HUES48 (cell line): Measurements from ENCODE around the gene UXS1.

Experiments
- H3K27ac ChIP-seq: one replicate; pipeline ENCODE4 v1.7.0; 2013; ENCODE audit warnings: low read depth, low read length, inconsistent platforms
- H3K27me3 ChIP-seq: 2 replicates; pipeline ENCODE4 v1.6.1; 2013; ENCODE audit warnings: mild to moderate bottlenecking, low read length; ENCODE audit not compliant: control insufficient read depth, insufficient read depth
- H3K36me3 ChIP-seq: 2 replicates; pipeline ENCODE4 v1.6.1; 2013; ENCODE audit warnings: low read length; ENCODE audit not compliant: control insufficient read depth, insufficient read depth
- H3K4me1 ChIP-seq: 2 replicates; pipeline ENCODE4 v1.6.1; 2013; ENCODE audit warnings: mild to moderate bottlenecking, low read length; ENCODE audit not compliant: control insufficient read depth, insufficient read depth
- H3K4me3 ChIP-seq: 2 replicates; pipeline ENCODE4 v1.5.1; 2013; ENCODE audit warnings: mild to moderate bottlenecking, low read depth, low read length
- H3K9ac ChIP-seq: 2 replicates; pipeline ENCODE4 v1.6.1; 2013; ENCODE audit warnings: mild to moderate bottlenecking, low read depth, low read length, moderate library complexity
- H3K9me3 ChIP-seq: 2 replicates; pipeline ENCODE4 v1.6.1; 2013; ENCODE audit warnings: low read length; ENCODE audit not compliant: control insufficient read depth, insufficient read depth

The UXS1 gene

GRCh38 chr2:106189325-106189724 is 4.8 kb downstream of the UXS1 start:
- H3K4me3 ChIP-seq = no peak overlapping the region
- H3K36me3 ChIP-seq = peaks cover 15% of the 10 kb centered on the region; the same call in 1 of the 2 replicates
- H3K4me1 ChIP-seq = peaks cover 41% of the 10 kb centered on the region
- no peak overlapping the region for H3K9ac ChIP-seq
- no peaks in the 10 kb centered on the region for H3K9me3 ChIP-seq
- no peaks in the 10 kb centered on the region for H3K27me3 ChIP-seq
- H3K27ac ChIP-seq = no peak overlapping the region

DNA sequence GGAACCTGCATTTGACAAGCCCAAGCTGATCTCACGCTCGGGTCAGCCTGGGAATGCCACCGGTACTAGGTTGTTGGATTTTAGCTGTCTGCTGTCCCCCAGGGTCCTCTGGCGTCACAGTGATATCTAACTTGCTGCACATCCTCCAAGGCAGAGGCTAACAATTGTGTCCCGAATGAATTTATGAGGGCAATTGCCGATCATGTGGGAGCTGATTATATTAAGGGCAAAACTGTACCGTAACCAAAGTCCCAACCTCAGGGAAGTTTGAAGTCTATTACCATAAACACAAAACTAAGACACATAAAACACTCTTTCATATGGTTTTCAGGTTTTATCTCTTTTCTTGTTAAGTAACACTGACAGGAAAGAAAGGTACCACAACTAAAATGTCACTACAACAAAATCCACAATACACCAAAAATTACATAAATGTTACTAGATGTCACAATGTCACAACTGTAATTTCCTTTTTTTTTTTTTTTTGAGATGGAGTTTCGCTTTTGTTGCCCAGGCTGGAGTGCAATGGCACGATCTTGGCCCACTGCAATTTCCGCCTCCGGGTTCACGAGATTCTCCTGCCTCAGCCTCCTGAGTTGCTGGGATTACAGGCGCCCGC is 6.7 kb downstream of the UXS1 start:
- H3K4me3 ChIP-seq = no peak overlapping the region
- H3K27ac ChIP-seq = no peak overlapping the region
- H3K36me3 ChIP-seq = peaks cover 15% of the 10 kb centered on the region; the same call in 1 of the 2 replicates
- no peak overlapping the region for H3K9ac ChIP-seq
- no peaks in the 10 kb centered on the region for H3K9me3 ChIP-seq
- H3K4me1 ChIP-seq = peaks cover 44% of the 10 kb centered on the region
- no peaks in the 10 kb centered on the region for H3K27me3 ChIP-seq

DNA sequence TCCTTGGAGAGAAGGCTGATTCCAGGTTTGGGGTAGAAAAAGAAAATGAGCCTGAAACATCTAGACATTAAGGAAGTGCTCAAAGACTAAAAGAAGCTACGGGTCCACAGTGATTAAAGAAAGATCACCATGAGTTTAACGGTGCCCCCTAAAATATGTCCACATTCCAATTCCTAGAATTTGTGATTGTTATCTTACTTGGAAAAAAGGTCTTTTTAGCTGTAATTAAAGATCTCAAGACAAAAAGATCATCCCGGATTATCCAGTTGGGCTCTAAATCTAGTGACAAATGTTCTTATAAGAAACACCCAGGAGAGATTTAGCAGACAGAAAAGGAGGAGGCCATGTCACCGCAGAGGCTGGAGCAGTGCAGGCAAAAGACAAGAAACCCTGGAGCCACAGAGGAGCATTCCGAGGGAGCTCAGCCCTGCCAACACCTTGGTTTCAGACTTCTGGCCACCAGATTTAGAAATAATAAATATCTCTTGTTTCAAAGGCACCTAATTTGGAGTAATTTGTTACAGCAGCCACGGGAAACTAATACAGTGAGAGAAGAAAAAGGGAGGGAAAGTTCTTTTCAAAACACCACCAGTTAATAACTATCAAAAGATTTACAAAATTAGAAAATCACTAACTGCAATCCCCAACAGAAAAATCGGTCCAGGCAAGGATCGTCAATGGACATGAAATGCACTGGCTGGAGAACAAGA is 8.5 kb downstream of the UXS1 start:
- Histone ChIP-seq H3K9me3 (no peaks in the 10 kb centered on the region), H3K27me3 (no peaks in the 10 kb centered on the region), H3K4me3 (no peak overlapping the region), H3K9ac (no peak overlapping the region), H3K27ac (no peak overlapping the region), H3K4me1 (peaks cover 33% of the 10 kb centered on the region), H3K36me3 (peaks cover 15% of the 10 kb centered on the region; the same call in 1 of the 2 replicates)

GRCh38 chr2:106184857-106185256 is 9.2 kb downstream of the UXS1 start:
- no peak overlapping the region for H3K9ac ChIP-seq
- H3K27me3 ChIP-seq = no peaks in the 10 kb centered on the region
- H3K36me3 ChIP-seq = 0 out of 2 replicates have a peak, but pooled peaks cover 15% of the 10 kb centered on the region
- peaks cover 30% of the 10 kb centered on the region for H3K4me1 ChIP-seq
- no peaks in the 10 kb centered on the region for H3K9me3 ChIP-seq
- H3K4me3 ChIP-seq = no peak overlapping the region
- H3K27ac ChIP-seq = no peak overlapping the region

DNA sequence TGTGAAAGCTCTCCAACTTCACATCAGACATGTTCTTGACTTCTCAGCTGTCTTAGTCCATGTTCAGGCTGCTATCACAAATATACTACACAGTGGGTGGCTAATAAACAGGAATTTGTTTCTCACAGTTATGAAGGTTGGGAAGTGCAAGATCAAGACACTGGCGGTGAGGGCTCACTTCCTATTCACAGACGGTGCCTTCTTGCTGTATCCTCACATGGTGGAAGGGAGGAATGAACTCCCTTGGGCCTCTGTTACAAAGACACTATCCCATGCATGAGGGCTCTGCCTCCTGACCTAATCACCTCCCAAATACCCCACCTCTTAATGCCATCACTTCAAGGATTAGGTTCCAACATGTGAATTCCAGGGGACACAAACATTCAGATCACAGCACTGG is 9.7 kb downstream of the UXS1 start:
- Histone ChIP-seq H3K4me1 (peaks cover 25% of the 10 kb centered on the region; the same call in 1 of the 2 replicates), H3K4me3 (no peak overlapping the region), H3K27ac (no peak overlapping the region), H3K27me3 (no peaks in the 10 kb centered on the region), H3K9me3 (no peaks in the 10 kb centered on the region), H3K9ac (no peak overlapping the region), H3K36me3 (0 out of 2 replicates have a peak, but pooled peaks cover 10% of the 10 kb centered on the region)

DNA sequence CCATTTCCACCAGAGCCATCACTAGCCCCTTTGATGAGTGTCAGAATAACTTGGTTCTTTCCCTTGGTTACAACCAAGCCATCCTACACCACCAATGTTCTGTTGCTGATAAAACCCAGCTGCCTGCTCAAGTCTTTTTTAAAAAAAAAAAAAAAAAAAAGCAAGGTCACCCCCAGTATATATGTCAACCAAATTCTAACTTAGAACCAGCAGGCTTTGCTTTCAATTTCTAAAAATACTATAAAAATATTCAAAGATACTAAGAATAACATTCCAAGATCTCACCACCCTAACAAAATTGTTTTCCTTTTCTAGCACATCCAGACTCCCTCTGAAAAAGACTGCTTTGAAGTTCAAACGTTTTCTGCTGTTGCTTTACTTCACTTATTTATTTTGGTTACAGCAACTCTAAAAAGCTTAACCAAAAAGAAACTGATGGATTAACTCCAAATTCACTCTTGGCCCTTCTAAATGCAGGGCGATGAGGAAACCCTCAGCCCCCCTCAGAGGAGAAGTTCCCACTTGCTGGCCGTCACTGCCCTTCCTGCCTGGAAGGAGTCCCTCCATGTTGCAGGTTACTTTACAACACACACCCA is 10.9 kb downstream of the UXS1 start:
- no peaks in the 10 kb centered on the region for H3K9me3 ChIP-seq
- no peak overlapping the region for H3K4me3 ChIP-seq
- peaks cover 19% of the 10 kb centered on the region; the same call in 1 of the 2 replicates for H3K4me1 ChIP-seq
- H3K27me3 ChIP-seq = no peaks in the 10 kb centered on the region
- no peak overlapping the region for H3K9ac ChIP-seq
- no peak overlapping the region for H3K27ac ChIP-seq
- H3K36me3 ChIP-seq = 0 out of 2 replicates have a peak, but pooled peaks cover 6% of the 10 kb centered on the region

GRCh38 chr2:106181064-106181463 is 13.0 kb downstream of the UXS1 start:
- peaks cover 31% of the 10 kb centered on the region for H3K4me1 ChIP-seq
- 0 out of 2 replicates have a peak, but pooled peaks cover 6% of the 10 kb centered on the region for H3K36me3 ChIP-seq
- no peak overlapping the region for H3K27ac ChIP-seq
- no peaks in the 10 kb centered on the region for H3K9me3 ChIP-seq
- H3K4me3 ChIP-seq = no peak overlapping the region
- no peaks in the 10 kb centered on the region for H3K27me3 ChIP-seq
- H3K9ac ChIP-seq = no peak overlapping the region

DNA sequence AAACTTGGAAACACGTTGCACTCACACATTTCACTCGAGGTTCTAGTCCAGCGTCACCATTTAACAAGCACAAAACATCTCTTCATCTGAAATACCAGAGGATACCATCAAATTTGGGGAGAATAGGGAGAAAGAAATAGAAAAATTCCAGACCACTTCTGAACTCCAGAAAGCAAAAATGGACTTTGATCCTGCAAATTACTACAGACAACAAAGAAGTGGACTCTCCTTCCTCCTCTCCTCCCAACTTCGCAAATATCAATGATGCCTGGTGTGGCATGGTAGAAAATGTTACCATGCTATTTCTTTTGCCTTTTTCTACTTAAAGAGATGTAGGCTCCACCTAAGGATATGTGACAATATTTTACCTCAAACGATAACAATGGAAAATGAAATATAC is 13.5 kb downstream of the UXS1 start:
- H3K4me1 ChIP-seq = peaks cover 32% of the 10 kb centered on the region
- H3K9ac ChIP-seq = no peak overlapping the region
- no peaks in the 10 kb centered on the region for H3K9me3 ChIP-seq
- H3K36me3 ChIP-seq = 0 out of 2 replicates have a peak, but pooled peaks cover 6% of the 10 kb centered on the region
- H3K4me3 ChIP-seq = no peak overlapping the region
- no peak overlapping the region for H3K27ac ChIP-seq
- H3K27me3 ChIP-seq = no peaks in the 10 kb centered on the region

DNA sequence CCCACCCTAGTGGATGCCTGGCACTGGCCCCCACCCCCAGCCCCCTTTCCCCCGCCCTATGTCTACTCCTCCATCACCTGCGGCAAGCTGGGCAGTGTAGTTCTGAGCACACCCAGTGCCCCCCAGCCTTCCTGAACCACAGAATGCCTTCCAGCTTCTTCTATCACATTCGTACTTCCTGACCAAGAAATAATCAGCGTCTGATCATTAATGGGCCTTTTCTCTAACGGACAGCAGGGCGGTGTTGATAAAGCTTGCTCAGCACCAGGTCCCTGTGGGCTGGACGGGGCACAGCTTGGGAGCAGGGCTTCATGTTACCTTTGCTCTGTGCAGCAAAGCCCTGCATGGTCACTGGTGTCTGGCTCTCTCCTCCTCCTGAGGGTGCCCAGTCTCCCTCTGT is 15.4 kb downstream of the UXS1 start:
- peaks cover 25% of the 10 kb centered on the region for H3K4me1 ChIP-seq
- H3K27ac ChIP-seq = no peak overlapping the region
- no peak overlapping the region for H3K4me3 ChIP-seq

GRCh38 chr2:106177581-106177980 is 16.5 kb downstream of the UXS1 start:
- Histone ChIP-seq H3K9me3 (no peaks in the 10 kb centered on the region), H3K9ac (no peak overlapping the region), H3K4me3 (no peak overlapping the region), H3K4me1 (peaks cover 17% of the 10 kb centered on the region), H3K27ac (no peak overlapping the region), H3K36me3 (no peaks in the 10 kb centered on the region), H3K27me3 (no peaks in the 10 kb centered on the region)

More for the DNA sequence above, 15.4 kb downstream of the UXS1 start:
- Histone ChIP-seq H3K9me3 (no peaks in the 10 kb centered on the region), H3K9ac (no peak overlapping the region), H3K27me3 (no peaks in the 10 kb centered on the region), H3K36me3 (no peaks in the 10 kb centered on the region)
